Colon (tissue), 2 donors: ENCODE data around the gene DNAJC16.

ENCODE experiments used
- FAIRE-seq: peaks from 2 replicates; lab custom pipeline; 2012; peaks lifted over from hg19 to GRCh38; lab: Jason Lieb, UNC
- donor health status: control.
- donor health status: control.

DNAJC16 gene

DNA sequence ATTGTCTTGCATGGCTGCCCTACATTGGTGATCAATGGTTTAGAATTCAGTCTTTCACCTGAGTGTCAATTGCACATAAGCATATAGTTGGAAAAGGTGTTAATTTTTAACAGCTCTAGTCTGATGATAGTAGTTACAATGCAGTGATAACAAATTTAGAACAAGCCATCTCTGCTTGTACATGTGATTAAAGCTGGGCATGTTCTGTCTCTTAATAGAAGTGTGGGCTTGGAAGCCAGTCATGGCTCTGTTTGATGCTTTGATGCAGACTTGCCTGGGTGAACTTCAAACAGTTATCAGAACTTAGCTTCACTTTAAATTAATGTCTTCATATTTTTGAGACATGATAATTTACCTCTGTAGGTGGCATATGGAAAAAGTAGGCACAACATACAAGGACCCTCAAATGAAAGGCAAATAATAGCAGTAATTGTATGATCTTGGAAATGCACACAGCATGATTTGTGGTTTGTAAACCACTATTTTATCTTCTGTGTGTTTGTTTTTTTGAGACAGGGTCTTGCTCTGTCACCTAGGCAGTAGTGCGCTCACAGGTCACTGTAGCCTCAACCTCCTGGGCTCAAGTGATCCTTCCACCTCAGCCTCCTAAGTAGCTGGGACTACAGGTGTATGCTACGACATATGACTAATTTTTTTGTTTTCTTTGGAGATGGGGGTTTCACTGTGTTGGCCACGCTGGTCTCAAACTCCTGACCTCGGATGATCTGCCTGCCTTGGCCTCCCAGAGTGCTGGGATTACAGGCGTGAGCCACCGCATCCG lies 94.4 kb downstream of the DNAJC16 start:
- FAIRE-seq: no peak

DNA sequence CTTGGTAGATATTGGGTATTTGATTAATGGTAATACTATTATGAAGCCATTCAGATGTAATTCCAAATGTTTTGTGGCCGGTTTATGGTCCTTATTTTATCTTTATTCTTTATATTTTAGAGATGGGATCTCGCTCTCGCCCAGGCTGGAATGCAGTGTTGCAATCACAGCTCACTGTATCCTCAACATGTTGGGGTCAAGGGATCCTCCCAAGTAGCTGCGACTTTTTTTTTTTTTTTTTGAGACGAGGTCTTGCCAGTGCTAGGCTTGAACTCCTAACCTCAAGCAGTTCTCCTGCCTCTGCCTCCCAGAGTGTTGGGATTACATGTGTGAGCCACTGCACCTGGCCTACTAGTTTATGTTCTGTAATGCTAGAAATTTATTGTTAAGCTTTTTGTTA lies 95.3 kb downstream of the DNAJC16 start:
- no peak for FAIRE-seq

- FAIRE-seq: no peak
Measured at GRCh38 chr1:15622712-15623373, 96.2 kb downstream of the DNAJC16 start.

DNA sequence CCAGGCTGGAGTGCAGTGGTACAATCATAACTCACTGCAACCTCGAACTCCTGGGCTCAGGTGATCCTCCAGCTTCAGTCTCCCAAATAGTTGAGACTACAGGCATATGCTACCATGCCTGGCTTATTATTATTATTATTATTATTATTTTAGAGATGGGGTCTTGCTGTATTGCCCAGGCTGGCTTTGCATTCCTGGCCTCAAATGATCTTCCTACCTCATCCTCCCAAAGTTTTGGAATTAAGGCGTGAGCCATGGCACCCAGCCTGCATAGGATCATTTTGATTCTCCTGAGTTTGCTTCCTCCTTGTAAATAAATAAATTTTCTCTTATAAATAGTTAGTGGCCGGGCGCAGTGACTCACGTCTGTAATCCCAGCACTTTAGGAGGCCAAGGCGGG lies 96.8 kb downstream of the DNAJC16 start:
- FAIRE-seq: no peak

DNA sequence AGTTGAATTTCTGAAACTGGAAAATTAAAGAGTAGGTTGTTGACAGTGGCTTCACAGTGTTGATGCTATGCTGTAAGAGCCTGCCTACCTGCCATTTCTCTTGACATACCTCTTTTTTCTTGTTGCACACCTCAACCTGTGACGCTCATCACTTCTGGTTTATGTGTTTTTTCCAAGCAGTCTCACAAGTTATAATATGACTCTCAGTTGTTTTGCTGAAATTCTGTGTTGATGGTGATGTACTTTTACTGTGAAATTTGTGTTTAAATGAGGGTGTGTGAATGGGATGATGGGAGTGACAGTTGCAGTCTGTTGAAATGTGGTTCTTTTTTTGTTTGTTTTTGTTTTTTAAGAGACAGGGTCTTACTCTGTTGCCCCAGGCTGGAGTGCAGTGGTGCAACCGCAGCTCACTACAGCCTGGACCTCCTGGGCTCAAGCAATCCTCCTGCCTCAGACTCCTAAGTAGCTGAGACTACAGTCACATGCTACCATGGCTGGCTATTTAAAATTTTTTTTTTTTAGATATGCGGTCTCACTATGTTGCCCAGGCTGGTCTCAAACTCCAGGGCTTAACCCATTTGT lies 97.6 kb downstream of the DNAJC16 start:
- no peak for FAIRE-seq

- FAIRE-seq: no peak
Measured at GRCh38 chr1:15625056-15625917, 98.6 kb downstream of the DNAJC16 start.
